ENCODE data around the gene SLC4A1. TPM values are rescaled to one million over a fixed set of nuclear protein-coding genes. Genes with fewer than 3 reads are reported as not detected.

The SLC4A1 gene
- total and polyA plus RNA-seq, 2 experiments from 2014 or later, result not detected

GRCh38 chr17:44216173-44216572 lies 51.8 kb downstream of the SLC4A1 start:
- TF ChIP-seq EZH2phosphoT487 (IDR thresholded peaks at IDR 0.05; ENCODE audit: low read depth, severe bottlenecking, unreplicated experiment) (no peak), CTCF (IDR thresholded peaks at IDR 0.05; ENCODE audit: poor library complexity) (no peak), EZH2 (IDR thresholded peaks at IDR 0.05; ENCODE audit: borderline replicate concordance) (no peak)
- no peaks in the 10 kb centered on the region for H3K9me2 ChIP-seq (replicated peaks; ENCODE audit: insufficient read depth)
- 92% methylated on average over 5 of the region's 5 CpGs for WGBS (ENCODE audit: low lambda C conversion rate, missing lambda C conversion rate)
- no peak for DNase-seq (ENCODE audit: low spot score)
- no peak overlapping the region for H3K4me3 ChIP-seq
- no peaks in the 10 kb centered on the region for H3K27me3 ChIP-seq
- peaks cover 20% of the 10 kb centered on the region for H4K20me1 ChIP-seq (ENCODE audit: insufficient read depth, poor library complexity, severe bottlenecking)
- H3K27ac ChIP-seq, result no peak overlapping the region
- H3K4me2 ChIP-seq, result no peak overlapping the region
- H3K4me1 ChIP-seq (ENCODE audit: insufficient read depth), result peaks cover 9% of the 10 kb centered on the region
- H3K9me3 ChIP-seq (ENCODE audit: low read depth), result no peaks in the 10 kb centered on the region
- peaks cover 35% of the 10 kb centered on the region for H3K79me2 ChIP-seq
- no peak overlapping the region for H2AFZ ChIP-seq
- H3K36me3 ChIP-seq (replicated peaks; ENCODE audit: insufficient read depth, low read depth), result peaks cover 3% of the 10 kb centered on the region

- H3K4me1 ChIP-seq (ENCODE audit: insufficient read depth), result peaks cover 12% of the 10 kb centered on the region
- peaks cover 3% of the 10 kb centered on the region for H3K36me3 ChIP-seq (replicated peaks; ENCODE audit: insufficient read depth, low read depth)
- no peak overlapping the region for H3K4me3 ChIP-seq
- H3K9me2 ChIP-seq (replicated peaks; ENCODE audit: insufficient read depth), result no peaks in the 10 kb centered on the region
- H3K4me2 ChIP-seq, result no peak overlapping the region
- H3K27me3 ChIP-seq, result no peaks in the 10 kb centered on the region
- peaks cover 20% of the 10 kb centered on the region for H4K20me1 ChIP-seq (ENCODE audit: insufficient read depth, poor library complexity, severe bottlenecking)
- WGBS (ENCODE audit: low lambda C conversion rate, missing lambda C conversion rate), result 98% methylated on average over 6 of the region's 6 CpGs
- H3K79me2 ChIP-seq, result peaks cover 28% of the 10 kb centered on the region
- TF ChIP-seq CTCF (IDR thresholded peaks at IDR 0.05; ENCODE audit: poor library complexity) (no peak), EZH2 (IDR thresholded peaks at IDR 0.05; ENCODE audit: borderline replicate concordance) (no peak), EZH2phosphoT487 (IDR thresholded peaks at IDR 0.05; ENCODE audit: low read depth, severe bottlenecking, unreplicated experiment) (no peak)
- no peak overlapping the region for H2AFZ ChIP-seq
- no peak overlapping the region for H3K27ac ChIP-seq
- H3K9me3 ChIP-seq (ENCODE audit: low read depth), result no peaks in the 10 kb centered on the region
- no peak for DNase-seq (ENCODE audit: low spot score)
Observed at GRCh38 chr17:44214896-44215295, 53.0 kb downstream of the SLC4A1 start.

GRCh38 chr17:44214230-44214494 lies 53.8 kb downstream of the SLC4A1 start:
- Histone ChIP-seq H4K20me1 (ENCODE audit: insufficient read depth, poor library complexity, severe bottlenecking) (peaks cover 20% of the 10 kb centered on the region), H2AFZ (no peak overlapping the region), H3K9me2 (replicated peaks; ENCODE audit: insufficient read depth) (no peaks in the 10 kb centered on the region), H3K27me3 (no peaks in the 10 kb centered on the region), H3K27ac (no peak overlapping the region), H3K9me3 (ENCODE audit: low read depth) (no peaks in the 10 kb centered on the region), H3K4me2 (no peak overlapping the region), H3K4me3 (no peak overlapping the region), H3K36me3 (replicated peaks; ENCODE audit: insufficient read depth, low read depth) (peaks cover 3% of the 10 kb centered on the region), H3K79me2 (peaks cover 27% of the 10 kb centered on the region), H3K4me1 (ENCODE audit: insufficient read depth) (peaks cover 12% of the 10 kb centered on the region)
- no peak for DNase-seq (ENCODE audit: low spot score)
- no peak for TF ChIP-seq EZH2 (IDR thresholded peaks at IDR 0.05; ENCODE audit: borderline replicate concordance)
- no peak for TF ChIP-seq EZH2phosphoT487 (IDR thresholded peaks at IDR 0.05; ENCODE audit: low read depth, severe bottlenecking, unreplicated experiment)
- no peak for TF ChIP-seq CTCF (IDR thresholded peaks at IDR 0.05; ENCODE audit: poor library complexity)
- 91% methylated on average over 1 of the region's 1 CpG for WGBS (ENCODE audit: low lambda C conversion rate, missing lambda C conversion rate)
